ENCODE results near the gene PPM1H.

GRCh38 chr12:62854024-62854423 lies 80.9 kb downstream of the PPM1H start:
- TF ChIP-seq, protein P1, sequence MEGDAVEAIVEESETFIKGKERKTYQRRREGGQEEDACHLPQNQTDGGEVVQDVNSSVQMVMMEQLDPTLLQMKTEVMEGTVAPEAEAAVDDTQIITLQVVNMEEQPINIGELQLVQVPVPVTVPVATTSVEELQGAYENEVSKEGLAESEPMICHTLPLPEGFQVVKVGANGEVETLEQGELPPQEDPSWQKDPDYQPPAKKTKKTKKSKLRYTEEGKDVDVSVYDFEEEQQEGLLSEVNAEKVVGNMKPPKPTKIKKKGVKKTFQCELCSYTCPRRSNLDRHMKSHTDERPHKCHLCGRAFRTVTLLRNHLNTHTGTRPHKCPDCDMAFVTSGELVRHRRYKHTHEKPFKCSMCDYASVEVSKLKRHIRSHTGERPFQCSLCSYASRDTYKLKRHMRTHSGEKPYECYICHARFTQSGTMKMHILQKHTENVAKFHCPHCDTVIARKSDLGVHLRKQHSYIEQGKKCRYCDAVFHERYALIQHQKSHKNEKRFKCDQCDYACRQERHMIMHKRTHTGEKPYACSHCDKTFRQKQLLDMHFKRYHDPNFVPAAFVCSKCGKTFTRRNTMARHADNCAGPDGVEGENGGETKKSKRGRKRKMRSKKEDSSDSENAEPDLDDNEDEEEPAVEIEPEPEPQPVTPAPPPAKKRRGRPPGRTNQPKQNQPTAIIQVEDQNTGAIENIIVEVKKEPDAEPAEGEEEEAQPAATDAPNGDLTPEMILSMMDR (IDR thresholded peaks at IDR 0.05; ENCODE audit: low read length) = no peak
- TF ChIP-seq EZH2 (IDR thresholded peaks at IDR 0.05; ENCODE audit: borderline replicate concordance, low read length) = no peak

All from OCI-LY1 (cell line).